Adipocyte (in vitro differentiated cells): ENCODE measurements around the gene SYNE2.
"Not testable (repeated sequence)": the region's sequence is repeated elsewhere in the genome, so short reads cannot be mapped to it uniquely, and the experiment has no call there.

Experiments used
- DNase-seq: peaks from one replicate; pipeline ENCODE4 v3.0.0-alpha.2; 2015; ENCODE audit warnings: low read depth
- H3K27me3 ChIP-seq: replicated peaks from 2 replicates; pipeline ENCODE4 v1.7.0; 2013; ENCODE audit warnings: mild to moderate bottlenecking, low read length, moderate library complexity; ENCODE audit not compliant: control insufficient read depth, insufficient read depth
- H3K36me3 ChIP-seq: 2 replicates; pipeline ENCODE4 v1.7.0; 2013; ENCODE audit warnings: low read length, mild to moderate bottlenecking, moderate library complexity; ENCODE audit not compliant: control insufficient read depth, insufficient read depth, severe bottlenecking
- H3K4me1 ChIP-seq: 2 replicates; pipeline ENCODE4 v1.7.0; 2013; ENCODE audit warnings: mild to moderate bottlenecking, low read length, moderate library complexity; ENCODE audit not compliant: control insufficient read depth, insufficient read depth
- H3K4me3 ChIP-seq: 2 replicates; pipeline ENCODE4 v1.7.0; 2013; ENCODE audit warnings: mild to moderate bottlenecking, low read length, moderate library complexity
- H3K9ac ChIP-seq: 2 replicates; pipeline ENCODE4 v1.7.0; 2013; ENCODE audit warnings: mild to moderate bottlenecking, low read length, moderate library complexity
- H3K9me3 ChIP-seq: 2 replicates; pipeline ENCODE4 v1.7.0; 2013; ENCODE audit warnings: mild to moderate bottlenecking, low read length, moderate library complexity; ENCODE audit not compliant: control insufficient read depth

SYNE2 gene

DNA sequence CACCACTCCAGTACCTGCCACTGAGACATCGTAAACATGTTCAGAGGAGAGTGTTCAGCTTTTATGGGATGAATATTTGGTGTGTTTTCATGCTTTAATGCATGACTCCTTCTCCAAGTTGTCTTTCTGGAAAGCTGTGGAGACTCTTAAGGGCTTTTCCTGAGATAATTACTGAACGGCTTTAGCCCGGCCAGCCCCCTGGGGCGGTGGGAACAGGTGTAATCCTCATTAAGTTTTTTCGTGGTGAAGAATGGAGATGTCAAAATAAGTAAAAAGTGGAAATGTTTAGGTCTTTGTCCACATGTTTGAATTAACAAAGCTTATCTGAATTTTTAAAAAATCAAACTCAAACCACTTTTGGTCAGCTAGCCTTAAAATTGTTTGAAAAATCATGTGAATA, 1.5 kb downstream of the SYNE2 start:
- Histone ChIP-seq H3K9ac (peak overlapping the region; percentile 82), H3K27me3 (no peaks in the 10 kb centered on the region), H3K4me1 (peaks cover 9% of the 10 kb centered on the region), H3K9me3 (no peaks in the 10 kb centered on the region), H3K36me3 (no peaks in the 10 kb centered on the region), H3K4me3 (peak overlapping the region; percentile 87)
- no peak for DNase-seq

DNA sequence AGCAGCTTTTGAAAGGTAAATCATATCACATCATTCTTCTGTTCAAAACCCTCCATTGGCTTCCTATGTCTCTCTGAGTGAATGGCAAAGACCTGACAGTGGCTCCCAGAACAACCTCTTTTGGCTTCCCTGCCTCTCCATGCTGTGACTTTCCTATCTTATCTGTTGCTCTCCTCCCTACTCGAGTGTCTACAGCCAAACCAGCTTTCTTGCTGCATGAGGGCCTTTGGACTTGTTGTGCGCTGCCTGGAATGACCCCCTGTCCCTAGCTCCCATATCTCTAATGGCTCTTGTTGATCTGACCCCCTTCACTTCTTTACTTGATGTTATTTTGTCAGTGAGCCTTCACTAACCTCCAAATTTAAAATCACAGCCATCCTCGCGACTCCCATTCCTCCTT, 2.5 kb downstream of the SYNE2 start:
- Histone ChIP-seq H3K4me1 (peaks cover 9% of the 10 kb centered on the region), H3K36me3 (no peaks in the 10 kb centered on the region), H3K9ac (no peak overlapping the region), H3K9me3 (no peaks in the 10 kb centered on the region), H3K4me3 (no peak overlapping the region), H3K27me3 (no peaks in the 10 kb centered on the region)
- no peak for DNase-seq

DNA sequence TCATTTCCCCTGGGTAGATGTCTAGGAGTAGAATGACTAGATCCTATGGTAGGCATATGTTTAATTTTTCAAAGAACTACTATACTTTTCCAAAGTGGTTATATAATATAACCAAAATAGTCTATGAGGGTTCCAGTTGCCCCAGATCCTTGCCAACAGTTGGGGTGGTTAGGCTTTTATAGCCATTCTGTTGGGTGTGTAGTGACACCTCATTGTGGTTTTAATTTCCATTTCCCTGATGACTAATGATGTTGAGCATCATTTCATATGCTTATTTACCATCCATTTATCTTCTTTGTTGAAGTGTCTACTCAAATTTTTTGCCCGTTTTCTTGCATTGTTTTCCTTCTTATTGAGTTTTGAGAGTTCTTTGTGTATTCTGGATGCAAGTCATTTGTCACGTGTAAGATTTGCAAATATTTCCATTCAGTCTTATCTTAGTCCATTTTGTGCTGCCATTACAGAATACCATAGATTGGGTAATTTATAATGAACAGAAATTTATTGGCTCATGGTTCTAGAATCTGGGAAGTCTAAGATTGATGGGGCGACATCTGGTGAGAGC, 4.7 kb downstream of the SYNE2 start:
- no peak overlapping the region for H3K4me3 ChIP-seq
- no peaks in the 10 kb centered on the region for H3K9me3 ChIP-seq
- peaks cover 9% of the 10 kb centered on the region for H3K4me1 ChIP-seq
- H3K9ac ChIP-seq: no peak overlapping the region
- no peaks in the 10 kb centered on the region for H3K36me3 ChIP-seq
- DNase-seq: no peak
- H3K27me3 ChIP-seq: no peaks in the 10 kb centered on the region

DNA sequence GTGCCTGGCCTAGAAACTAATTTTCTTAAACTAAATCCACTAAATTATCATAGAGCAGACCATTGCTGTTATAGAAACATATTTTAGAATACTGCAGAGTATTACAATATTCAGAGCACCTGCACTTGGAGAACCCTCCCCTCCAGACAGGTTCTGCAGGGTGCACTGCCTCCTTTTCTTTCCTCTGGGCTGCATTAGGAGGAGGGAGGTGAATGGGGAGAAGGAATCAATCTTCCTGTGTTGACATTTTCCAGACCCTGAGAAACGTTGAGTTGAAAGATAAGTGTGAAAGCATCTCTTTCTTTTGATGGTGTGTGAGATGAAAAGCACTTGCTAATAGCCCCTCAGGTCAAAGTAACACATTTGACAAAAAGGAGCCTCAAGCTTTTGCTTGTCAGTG, 7.3 kb downstream of the SYNE2 start:
- Histone ChIP-seq H3K9ac (no peak overlapping the region), H3K4me3 (no peak overlapping the region), H3K36me3 (no peaks in the 10 kb centered on the region), H3K27me3 (no peaks in the 10 kb centered on the region), H3K9me3 (no peaks in the 10 kb centered on the region), H3K4me1 (peaks cover 9% of the 10 kb centered on the region)
- DNase-seq: no peak

DNA sequence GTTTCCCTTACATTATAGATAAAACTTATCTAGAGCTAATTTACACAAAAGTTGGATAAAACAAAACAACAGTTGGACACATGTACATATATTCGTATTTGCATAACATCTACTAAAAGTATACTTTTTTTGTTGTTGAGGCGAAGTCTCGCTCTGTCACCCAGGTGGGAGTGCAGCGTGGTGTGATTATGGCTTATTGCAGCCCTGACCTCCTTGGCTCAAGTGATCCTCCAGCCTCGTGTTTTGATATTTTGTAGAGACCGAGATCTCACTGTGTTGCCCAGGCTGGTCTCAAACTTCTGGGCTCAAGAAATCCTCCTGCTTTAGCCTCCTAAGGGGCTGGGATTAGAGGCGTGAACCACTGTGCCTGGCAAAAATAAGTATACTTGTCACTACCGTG, 9.4 kb downstream of the SYNE2 start:
- Histone ChIP-seq H3K4me1 (peaks cover 9% of the 10 kb centered on the region), H3K4me3 (no peak overlapping the region), H3K27me3 (no peaks in the 10 kb centered on the region), H3K36me3 (no peaks in the 10 kb centered on the region), H3K9me3 (no peaks in the 10 kb centered on the region), H3K9ac (no peak overlapping the region)
- DNase-seq: no peak

DNA sequence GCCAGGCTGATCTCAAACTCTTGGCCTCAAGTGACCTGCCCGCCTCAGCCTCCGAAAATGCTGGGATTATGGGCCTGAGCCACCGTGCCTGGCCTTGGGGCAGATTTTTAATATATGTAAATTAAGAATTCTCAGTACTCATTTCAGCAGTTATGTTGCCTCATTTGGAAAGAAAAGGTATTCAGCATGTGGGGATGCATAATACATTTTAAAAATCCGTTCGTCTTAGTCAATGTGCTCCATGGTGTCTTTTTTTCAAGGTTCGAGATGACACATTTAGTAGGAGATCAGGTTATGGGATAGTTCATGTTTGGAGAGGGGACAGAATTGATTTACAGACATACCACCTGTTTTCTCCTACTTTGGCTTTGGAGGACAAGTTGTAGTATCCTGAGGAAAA, 10.2 kb downstream of the SYNE2 start:
- no peaks in the 10 kb centered on the region for H3K9me3 ChIP-seq
- H3K4me1 ChIP-seq: peaks cover 9% of the 10 kb centered on the region
- no peak overlapping the region for H3K4me3 ChIP-seq
- H3K36me3 ChIP-seq: no peaks in the 10 kb centered on the region
- no peaks in the 10 kb centered on the region for H3K27me3 ChIP-seq
- DNase-seq: no peak
- no peak overlapping the region for H3K9ac ChIP-seq

DNA sequence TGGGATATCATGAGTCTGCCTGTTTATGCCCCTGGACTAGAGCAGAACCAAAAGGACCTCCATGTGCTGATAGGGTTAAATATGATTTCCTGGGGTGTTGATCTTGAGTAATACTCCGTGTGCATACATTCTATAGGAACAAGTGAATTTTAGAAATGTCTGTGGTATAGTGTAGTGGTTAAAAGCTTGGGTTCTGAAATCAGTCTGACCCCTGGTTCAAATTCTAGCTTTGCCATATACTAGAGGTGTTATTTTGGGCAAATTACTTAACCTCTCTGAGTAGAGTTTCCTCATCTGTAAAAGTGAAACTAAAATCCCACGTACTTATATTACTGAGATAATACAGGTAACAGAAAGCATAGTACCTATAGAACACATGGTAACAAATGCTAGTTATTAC, 12.0 kb downstream of the SYNE2 start:
- H3K36me3 ChIP-seq, H3K27me3 ChIP-seq, H3K9me3 ChIP-seq, H3K9ac ChIP-seq, DNase-seq, H3K4me1 ChIP-seq: not testable (repeated sequence)
- peak overlapping the region; percentile 59 for H3K4me3 ChIP-seq

DNA sequence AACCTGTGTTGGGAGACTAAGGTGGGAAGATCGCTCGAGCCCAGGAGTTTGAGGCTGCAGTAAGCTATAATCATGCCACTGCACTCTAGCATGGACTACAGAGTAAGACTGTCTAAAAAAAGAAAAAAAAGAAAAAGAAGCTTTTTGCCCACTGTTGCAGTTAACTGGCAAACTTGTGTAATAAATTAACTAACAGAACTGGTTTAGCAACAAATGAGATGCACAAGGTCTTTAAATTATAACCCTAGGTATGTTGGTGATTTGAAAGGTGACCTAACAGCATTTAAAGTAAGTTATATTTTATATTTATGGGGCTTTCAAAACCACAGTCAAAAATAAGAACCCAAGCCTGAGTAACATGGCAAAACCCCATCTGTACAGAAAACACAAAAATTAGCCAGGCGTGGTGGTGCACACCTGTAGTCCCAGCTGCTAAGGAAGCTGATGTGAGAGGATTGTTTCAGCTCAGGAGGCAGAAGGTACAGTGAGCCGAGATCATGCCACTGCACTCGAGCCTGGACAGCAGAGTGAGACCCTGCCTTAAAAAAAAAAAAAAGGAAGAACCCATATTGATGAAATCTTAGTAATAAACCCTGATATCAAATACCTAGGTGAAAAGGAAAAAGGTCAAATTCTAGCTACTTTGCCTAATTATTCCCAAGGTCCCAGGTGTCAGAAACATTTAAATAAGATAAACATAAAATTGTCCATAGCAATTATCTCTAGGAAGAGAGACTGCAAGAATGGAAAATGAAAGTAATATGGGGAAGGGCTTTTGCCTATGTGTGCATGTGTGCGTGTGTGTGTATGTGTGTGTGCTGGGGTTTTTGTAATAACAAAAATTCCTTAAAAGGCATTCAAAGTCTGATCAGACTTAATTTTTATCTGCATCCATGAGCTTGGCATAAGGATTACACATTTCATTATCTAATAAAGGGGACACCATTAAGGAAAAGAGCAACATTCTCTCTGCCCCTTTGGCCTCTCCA, 15.4 kb downstream of the SYNE2 start:
- no peaks in the 10 kb centered on the region for H3K9me3 ChIP-seq
- no peak for DNase-seq
- H3K4me1 ChIP-seq: peaks cover 9% of the 10 kb centered on the region
- no peaks in the 10 kb centered on the region for H3K36me3 ChIP-seq
- H3K4me3 ChIP-seq: no peak overlapping the region
- no peaks in the 10 kb centered on the region for H3K27me3 ChIP-seq
- no peak overlapping the region for H3K9ac ChIP-seq

DNA sequence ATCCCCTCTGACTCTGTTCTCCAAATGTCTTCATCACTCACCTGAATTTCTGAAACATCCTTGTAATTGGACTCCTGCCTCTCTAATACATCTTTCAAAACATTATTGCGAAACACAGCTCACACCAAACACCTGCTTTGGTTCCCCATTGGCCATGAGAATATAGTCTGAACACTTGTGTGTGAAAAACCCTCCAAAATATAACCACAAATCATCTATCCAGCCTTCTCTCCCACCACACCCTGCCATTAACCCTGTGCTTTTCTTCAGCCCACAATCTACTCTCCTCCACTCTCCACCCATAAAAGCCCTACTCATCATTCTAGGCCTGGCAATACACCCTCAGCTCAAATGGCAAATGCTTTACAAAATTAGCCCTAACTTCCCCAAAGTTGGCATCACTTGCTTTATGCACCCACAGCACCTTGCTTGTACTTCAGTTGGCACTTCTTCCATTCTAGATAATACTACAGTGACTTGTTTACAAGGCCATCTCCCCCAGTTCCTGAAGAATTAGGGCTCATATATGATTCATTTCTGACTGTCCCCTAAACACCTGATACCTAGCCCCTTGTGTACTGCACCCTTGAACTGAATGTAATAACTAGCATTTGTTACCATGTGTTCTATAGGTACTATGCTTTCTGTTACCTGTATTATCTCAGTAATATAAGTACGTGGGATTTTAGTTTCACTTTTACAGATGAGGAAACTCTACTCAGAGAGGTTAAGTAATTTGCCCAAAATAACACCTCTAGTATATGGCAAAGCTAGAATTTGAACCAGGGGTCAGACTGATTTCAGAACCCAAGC, 17.3 kb downstream of the SYNE2 start:
- not testable (repeated sequence) for DNase-seq, H3K27me3 ChIP-seq, H3K4me3 ChIP-seq, H3K9me3 ChIP-seq, H3K9ac ChIP-seq, H3K36me3 ChIP-seq
- H3K4me1 ChIP-seq: peaks cover 15% of the 10 kb centered on the region

DNA sequence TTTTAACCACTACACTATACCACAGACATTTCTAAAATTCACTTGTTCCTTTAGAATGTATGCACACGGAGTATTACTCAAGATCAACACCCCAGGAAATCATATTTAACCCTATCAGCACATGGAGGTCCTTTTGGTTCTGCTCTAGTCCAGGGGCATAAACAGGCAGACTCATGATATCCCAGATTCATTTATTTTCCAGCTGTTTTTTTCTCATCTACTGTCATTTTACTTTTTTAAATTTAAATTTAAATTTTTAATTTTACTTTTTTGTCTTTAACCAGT, 17.9 kb downstream of the SYNE2 start:
- H3K27me3 ChIP-seq: not testable (repeated sequence)

DNA sequence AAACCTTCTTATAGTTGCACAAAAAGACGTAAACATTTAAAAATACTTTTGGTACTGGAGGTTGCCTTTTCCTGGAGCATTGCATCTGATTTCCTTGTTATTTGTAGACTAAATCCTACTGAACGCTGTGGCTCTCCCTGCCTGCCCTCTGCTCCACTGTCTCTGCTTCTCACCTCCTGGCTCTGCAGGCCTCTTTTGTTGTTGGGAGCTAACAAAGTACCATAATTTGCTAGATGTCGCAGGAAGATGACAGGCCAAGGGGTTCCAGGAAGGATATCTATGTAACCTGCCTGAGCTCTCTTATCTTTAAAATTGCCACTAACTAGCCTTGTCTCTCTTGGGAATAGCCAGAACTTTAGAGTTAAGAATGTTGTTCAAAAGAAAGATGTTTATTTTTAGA, 21.4 kb downstream of the SYNE2 start:
- Histone ChIP-seq H3K9me3 (no peaks in the 10 kb centered on the region), H3K27me3 (no peaks in the 10 kb centered on the region), H3K4me3 (peak overlapping the region; percentile 13), H3K4me1 (peaks cover 46% of the 10 kb centered on the region), H3K36me3 (no peaks in the 10 kb centered on the region), H3K9ac (peak overlapping the region; percentile 46)
- DNase-seq: no peak

More for the DNA sequence above, 17.9 kb downstream of the SYNE2 start:
- not testable (repeated sequence) for H3K36me3 ChIP-seq, H3K9me3 ChIP-seq, H3K9ac ChIP-seq, DNase-seq, H3K4me3 ChIP-seq
- H3K4me1 ChIP-seq: peaks cover 20% of the 10 kb centered on the region
